ENCODE results near the gene MAGEA11.
"Not testable (repeated sequence)": the region's sequence is repeated elsewhere in the genome, so short reads cannot be mapped to it uniquely, and the experiment has no call there.

DNA sequence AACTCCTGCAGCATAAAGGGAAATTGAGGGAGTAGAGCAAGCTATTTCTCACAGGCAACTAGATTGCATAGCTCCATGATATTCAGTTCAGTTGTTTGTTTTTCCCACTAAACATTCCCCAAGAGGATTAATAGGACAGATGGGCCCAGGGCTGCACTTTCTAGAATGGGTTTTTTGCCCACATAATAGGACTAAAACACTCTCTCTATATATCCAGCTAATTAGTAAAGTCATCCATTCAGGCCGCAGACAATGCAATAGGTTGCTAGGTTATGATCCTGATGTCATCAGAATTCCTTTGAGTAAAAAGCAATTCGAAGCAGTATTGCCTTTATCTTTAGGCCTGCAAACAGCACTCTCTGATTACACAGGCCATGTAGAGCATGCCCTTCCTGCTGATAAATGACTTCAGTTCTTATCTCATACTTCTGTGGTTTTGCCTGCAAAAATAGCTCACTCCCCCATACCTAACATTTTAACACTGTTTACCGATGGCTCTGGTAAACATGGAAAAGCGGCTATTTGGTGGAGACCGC, 11.8 kb downstream of the MAGEA11 start:
- TF ChIP-seq ARID2 (CRISPR knock-in tag; IDR thresholded peaks at IDR 0.05; ENCODE audit: borderline replicate concordance); FOXM1 (CRISPR knock-in tag; IDR thresholded peaks at IDR 0.05); TARDBP (CRISPR knock-in tag; IDR thresholded peaks at IDR 0.05); MIER3 (CRISPR knock-in tag; IDR thresholded peaks at IDR 0.05; ENCODE audit: borderline replicate concordance); ZNF292 (CRISPR knock-in tag; IDR thresholded peaks at IDR 0.05; ENCODE audit: borderline replicate concordance, low read depth); CBX5 (CRISPR knock-in tag; IDR thresholded peaks at IDR 0.05; ENCODE audit: borderline replicate concordance); POLR2A (IDR thresholded peaks at IDR 0.05; ENCODE audit: insufficient read depth in 1 of 2, low read depth in 2 of 2, low read length in 2 of 2); ZKSCAN1 (IDR thresholded peaks at IDR 0.05; ENCODE audit: low read length); TAF1 (CRISPR knock-in tag; IDR thresholded peaks at IDR 0.05): not testable (repeated sequence)
- TF ChIP-seq, protein P1, sequence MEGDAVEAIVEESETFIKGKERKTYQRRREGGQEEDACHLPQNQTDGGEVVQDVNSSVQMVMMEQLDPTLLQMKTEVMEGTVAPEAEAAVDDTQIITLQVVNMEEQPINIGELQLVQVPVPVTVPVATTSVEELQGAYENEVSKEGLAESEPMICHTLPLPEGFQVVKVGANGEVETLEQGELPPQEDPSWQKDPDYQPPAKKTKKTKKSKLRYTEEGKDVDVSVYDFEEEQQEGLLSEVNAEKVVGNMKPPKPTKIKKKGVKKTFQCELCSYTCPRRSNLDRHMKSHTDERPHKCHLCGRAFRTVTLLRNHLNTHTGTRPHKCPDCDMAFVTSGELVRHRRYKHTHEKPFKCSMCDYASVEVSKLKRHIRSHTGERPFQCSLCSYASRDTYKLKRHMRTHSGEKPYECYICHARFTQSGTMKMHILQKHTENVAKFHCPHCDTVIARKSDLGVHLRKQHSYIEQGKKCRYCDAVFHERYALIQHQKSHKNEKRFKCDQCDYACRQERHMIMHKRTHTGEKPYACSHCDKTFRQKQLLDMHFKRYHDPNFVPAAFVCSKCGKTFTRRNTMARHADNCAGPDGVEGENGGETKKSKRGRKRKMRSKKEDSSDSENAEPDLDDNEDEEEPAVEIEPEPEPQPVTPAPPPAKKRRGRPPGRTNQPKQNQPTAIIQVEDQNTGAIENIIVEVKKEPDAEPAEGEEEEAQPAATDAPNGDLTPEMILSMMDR (CRISPR knock-in tag; IDR thresholded peaks at IDR 0.05): not testable (repeated sequence)
- TF ChIP-seq, protein P2, sequence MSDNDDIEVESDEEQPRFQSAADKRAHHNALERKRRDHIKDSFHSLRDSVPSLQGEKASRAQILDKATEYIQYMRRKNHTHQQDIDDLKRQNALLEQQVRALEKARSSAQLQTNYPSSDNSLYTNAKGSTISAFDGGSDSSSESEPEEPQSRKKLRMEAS (IDR thresholded peaks at IDR 0.05): not testable (repeated sequence)

Data from HepG2 (cell line).